ENCODE data around the gene DDX28.
A peak's percentile ranks its signal among the peaks of the same experiment; 100 is the strongest.

DDX28 gene

DNA sequence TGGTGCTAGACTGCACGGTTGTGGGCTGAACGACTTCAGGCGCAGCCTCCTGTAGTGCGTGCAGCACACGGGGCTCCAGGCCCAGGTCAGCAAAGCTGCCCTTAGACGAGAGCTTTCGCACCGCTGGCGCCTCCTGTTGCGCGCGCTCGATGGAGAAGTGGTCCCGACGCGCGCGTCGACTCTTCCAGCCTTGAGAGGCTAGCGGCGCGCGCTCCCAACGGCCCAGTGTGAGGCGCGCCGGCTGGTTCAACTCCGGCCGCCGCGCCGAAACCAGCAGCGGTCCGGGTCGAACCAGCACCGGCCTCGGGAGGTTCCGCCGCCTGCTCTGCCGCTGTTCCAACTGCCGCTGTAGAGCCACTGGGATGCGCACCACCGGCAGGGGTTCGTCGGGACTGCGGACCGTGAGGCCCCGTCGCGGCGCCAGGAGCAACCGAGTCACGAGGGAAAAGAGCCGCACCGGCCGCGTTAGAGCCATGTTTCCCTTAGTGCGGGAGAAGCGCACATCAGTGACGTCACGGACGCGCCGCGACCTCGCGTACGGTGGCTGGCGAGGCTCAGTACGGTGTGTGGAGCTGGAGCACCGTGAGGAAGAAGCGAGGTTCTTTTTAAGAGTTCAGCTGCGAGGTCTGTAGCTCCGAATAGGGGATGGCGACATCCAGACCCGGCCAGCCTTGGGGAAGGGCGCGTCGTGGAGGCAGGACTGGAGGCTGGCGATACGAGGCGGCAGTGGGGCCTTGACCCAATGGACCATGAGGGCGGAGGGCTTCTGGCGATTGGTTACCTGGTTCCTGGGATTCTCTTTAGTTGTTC, at the start of gene DDX28, which contains the start of gene DUS2:
Gene DDX28, minus strand, starts transcription at position 505 of the 810 bp plus-strand sequence. Its CDS starts 30 bp downstream, at position 475.
Gene DUS2, plus strand, starts transcription at position 557 of the 810 bp plus-strand sequence. CDS start 14,740 bp downstream, outside the sequence.
- DNase-seq, result peak; percentile 94

GRCh38 chr16:68072038-68072695, 49.1 kb upstream of the DDX28 start:
- DNase-seq, result no peak

DNA sequence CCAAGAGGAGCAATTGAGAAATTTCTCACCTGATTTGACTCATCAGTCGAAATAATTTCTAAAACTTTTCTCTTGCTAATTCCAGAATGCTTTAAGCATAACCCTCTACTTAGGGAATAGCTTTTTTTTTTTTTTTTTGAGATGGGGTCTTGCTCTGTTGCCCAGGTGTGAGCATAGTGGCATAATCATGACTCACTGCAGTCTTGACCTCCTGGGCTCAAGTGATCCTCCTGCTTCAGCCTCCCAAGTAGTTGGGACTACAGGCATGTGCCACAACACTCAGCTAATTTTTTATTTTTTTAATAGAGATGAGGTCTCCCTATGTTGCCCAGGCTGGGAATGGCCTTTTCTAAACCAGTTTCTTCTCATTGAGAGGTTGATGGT, 48.5 kb upstream of the DDX28 start:
- no peak for DNase-seq

DNA sequence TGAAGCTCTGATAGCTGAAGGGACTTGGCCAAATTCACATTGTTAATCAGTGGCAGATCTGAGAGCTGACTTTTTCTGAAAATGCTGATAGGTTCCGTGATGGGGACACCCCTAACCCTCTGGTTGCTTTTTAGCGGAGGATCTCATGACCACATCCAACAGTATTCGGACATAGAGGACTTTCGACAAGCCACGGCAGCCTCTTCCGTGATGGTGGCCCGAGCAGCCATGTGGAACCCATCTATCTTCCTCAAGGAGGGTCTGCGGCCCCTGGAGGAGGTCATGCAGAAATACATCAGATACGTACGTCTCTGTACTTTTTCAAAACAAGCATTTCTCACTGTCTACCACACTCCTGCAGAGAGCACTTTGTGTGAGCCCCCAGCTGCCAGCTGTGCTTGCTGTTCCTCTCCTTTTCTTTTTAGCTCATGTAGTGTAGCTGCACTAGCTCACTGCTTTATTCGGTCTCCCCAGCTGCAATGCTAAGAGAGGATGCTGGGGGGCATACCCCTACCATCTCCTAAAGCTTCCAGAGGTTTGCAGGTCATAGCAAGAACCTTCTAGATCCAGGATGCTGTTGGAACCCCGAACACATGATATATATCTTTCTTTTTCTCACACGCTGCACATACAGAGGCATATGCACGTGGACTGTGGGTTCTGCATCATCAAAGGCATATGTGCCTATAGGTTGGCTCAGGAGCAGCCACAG, 47.9 kb upstream of the DDX28 start:
- no peak for DNase-seq

- DNase-seq, result no peak
Measured at GRCh38 chr16:68070249-68070730, 47.3 kb upstream of the DDX28 start.

DNA sequence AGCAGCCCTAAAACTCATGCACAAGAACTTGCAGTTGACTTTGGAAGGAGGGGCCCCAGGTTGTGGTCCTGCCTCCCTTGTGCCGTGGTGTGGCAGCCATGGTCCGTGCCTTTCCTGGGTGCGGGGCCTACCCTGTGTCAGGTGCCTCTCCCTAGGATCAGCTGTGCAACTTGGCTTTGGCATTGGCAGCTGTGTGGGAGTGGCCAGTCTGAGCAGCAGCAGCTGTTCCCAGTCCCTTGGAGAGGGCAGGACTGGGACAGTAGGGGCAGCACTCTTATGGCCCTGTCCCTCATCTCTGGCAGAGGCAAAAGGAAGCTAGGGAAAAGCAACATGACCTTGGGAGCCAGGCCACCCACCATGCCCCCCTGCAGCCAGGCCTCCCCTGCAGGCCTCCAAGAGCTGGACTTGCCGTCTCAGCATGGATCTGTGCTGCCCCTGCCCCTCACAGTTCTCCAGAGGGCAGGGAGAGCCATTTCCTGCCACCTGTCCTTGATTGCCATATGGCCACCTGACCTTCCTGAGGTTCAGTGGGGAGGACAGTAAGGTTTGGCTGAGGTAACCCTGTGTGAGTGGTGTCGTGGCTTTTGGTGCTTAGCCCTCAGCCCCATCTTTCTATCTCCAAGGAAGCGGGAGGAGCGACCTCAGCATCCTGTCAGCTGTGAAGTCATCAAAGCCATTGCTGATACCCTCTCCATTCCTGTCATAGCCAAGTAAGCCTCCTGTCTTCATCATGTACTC, 46.6 kb upstream of the DDX28 start:
- no peak for DNase-seq

- no peak for DNase-seq
Measured at GRCh38 chr16:68068926-68069325, 45.9 kb upstream of the DDX28 start.

DNA sequence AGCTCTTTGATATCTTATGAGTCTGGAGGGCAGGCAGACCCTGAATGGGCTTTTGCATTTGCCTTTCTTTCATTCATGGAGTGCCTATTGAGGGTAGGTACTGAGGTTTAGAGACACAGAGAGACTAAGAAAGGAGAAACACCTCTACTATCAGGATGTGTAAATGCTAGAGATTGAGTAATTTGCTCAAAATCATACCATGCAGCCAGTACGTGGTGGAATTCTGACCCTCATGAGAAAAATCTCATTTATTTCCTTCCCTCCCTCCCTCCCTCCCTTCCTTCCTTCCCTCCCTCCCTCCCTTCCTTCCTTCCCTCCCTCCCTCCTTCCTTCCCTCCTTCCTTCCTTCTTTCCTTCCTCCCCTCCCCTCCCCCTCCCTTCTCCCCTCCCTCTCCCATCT, 43.7 kb upstream of the DDX28 start:
- no peak for DNase-seq

DNA sequence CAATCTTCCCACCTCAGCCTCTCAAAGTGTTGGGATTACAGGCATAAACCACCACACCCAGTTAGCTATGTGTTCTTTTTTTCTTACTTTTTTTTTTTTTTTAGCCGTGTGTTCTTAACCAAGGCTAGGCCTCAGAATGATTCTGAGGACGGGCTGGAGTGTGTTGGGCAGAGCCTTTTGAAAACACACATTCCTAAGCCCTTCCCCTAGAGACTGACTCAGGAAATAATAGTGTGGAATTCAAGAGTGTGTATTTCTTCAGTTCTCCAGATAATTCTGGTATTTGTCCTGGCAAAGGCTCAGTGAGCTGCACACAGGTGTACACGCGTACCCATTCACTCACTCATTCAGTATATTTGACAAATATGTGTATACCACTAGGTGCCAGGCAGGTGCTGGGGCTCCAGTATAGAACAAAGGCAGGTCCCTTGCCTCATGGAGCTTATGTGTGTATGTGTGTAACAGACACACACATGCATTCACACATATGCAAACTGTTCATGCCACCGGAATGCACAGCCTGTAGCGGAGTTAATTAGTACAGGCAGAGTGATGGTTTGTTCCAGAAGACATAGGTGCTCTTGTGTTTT, 42.8 kb upstream of the DDX28 start:
- DNase-seq, result no peak

DNA sequence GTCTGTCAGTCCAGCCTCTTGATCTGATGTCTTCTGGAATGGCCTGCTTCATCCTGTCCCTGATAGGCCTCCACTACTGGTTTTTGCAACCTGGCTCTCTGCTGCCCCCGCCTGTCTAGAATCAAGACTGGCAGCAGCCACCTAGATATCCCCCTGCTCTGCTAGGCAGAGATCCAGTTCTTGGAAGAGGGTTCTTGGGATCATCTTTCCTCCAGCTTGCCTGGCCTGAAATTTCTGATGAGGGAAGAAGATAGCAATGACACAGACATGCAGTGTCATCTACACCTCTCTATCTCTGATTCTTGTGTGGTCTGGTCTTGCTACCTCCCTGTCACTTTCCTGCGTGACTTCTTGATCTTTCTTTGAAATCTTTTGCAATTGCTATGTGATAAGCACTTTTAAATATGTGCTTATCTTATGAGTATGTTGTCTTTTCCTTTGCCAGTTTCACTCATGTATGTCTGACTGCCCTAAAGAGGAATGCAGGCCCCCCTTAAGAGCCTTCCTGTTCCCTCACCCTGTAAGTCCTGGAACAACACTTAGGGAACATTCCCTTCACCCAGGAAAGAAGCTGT, 41.8 kb upstream of the DDX28 start:
- peak; percentile 51 for DNase-seq

DNA sequence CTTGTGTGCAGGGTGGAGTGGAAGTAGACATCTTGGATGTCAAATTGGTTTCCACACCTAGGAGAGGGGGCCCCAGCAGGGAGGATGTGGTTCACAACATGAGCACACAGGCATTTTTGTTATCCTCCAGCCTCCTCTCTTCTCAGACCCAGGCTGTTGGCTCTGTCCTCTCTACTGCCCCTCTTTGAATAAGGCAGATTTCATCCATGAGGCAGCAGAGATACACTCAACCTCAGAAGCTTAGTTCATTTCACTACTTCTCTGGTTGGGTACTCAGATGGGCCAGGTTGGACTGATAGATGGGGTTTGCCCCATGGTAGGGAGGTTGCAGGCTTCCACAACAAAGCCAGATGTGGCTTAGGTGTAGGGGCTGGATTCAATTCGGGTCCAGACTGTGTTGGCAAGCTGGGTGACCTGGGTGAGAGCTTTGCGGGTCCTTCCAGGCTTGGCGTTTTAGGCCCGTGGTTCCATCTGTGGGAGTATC, 39.9 kb upstream of the DDX28 start:
- DNase-seq, result no peak

DNA sequence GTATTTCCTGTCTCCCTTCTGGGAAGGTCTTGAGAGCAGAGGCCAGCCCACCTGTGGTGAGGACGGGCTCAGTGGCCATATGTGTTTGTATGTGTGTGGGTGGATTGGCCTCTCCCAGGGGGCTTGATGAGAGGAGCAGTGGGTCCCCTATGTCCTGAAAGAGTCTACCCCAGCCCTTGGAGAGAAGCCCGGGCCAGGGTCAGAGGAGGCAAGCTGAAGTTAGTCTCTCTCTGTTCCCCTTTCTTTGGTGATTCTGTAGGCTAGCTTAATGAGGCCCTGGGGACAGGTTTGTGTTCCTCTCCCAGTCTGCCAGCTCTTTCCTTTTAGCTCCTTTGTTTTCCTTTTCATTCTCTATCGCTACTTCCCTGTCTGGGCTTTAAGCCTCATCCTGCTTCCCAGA, 38.4 kb upstream of the DDX28 start:
- DNase-seq, result no peak

- DNase-seq, result no peak
Measured at GRCh38 chr16:68059804-68060203, 36.8 kb upstream of the DDX28 start.

GRCh38 chr16:68055395-68055794, 32.4 kb upstream of the DDX28 start:
- no peak for DNase-seq

DNA sequence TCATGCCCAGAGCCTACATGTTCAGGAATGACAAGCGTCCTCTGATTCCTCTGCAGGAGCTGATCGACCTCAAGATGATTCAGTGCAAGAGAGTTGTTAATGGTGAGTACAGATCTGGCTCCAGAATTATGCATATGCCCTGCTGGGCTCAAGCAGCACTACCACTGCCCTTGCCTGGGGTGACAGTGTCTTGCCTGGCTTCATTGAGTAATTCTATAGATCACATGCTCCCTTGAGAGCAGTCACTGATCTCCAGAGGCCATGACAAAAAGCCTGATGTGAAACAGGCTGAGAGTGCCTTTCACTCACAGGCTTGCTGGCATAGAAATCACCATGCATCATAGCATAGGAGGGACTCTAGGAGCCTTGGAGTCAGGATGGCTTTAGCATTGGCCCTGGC, 26.4 kb upstream of the DDX28 start:
- no peak for DNase-seq

DNA sequence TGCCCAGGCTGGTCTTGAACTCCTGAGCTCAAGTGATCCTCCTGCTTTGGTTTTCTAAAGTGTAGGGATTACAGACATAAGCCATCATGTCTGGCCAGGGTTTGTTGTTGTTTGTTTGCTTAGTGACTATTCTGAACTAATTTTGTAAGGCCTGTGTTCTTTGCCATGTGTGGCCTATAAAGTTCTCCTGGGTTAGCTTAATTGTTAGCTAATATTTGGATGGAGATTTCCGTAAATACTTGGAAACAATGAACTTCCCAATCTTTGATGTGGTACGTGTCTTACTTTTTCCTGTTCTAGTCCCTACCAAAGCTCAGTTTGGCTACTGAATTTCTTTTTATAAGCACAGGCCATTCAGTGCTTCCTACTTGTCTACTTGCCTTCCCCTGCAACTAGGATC, 25.0 kb upstream of the DDX28 start:
- no peak for DNase-seq

GRCh38 chr16:68046106-68046505, 23.1 kb upstream of the DDX28 start:
- no peak for DNase-seq

- DNase-seq, result no peak
Measured at GRCh38 chr16:68041783-68042182, 18.8 kb upstream of the DDX28 start.

DNA sequence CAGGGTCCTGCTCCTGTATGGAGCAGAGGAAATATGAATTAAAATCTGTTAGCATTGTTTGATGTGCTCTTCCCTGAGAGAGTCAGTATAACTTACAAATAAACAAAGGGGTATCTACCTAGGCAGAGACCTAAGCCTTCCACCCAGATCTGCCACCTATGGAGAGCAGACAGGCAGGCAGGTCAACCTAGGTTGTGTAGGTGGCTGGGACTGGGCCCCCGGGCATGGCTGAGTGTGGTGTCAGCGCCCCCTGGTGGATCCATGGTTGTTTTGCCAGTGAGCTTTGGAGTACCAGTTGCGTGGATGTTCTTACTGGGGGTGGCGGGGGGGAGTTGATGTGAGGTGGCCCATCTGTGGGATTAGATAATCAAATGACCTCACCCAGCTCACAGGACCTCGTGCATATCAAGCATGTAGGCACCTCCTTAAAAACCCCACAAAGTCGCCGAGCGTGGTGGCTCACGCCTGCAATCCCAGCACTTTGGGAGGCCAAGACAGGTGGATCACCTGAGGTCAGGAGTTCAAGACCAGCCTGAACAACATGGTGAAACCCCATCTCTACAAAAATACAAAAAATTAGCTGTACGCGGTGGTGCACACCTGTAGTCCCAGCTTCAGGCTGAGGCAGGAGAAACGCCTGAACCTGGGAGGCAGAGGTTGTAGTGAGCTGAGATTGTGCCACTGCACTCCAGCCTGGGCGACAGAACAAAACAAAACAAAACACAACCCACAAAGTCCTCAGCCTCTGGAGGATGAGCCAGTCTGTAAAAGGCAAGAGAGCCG, 17.7 kb upstream of the DDX28 start:
- DNase-seq, result peak; percentile 84

DNA sequence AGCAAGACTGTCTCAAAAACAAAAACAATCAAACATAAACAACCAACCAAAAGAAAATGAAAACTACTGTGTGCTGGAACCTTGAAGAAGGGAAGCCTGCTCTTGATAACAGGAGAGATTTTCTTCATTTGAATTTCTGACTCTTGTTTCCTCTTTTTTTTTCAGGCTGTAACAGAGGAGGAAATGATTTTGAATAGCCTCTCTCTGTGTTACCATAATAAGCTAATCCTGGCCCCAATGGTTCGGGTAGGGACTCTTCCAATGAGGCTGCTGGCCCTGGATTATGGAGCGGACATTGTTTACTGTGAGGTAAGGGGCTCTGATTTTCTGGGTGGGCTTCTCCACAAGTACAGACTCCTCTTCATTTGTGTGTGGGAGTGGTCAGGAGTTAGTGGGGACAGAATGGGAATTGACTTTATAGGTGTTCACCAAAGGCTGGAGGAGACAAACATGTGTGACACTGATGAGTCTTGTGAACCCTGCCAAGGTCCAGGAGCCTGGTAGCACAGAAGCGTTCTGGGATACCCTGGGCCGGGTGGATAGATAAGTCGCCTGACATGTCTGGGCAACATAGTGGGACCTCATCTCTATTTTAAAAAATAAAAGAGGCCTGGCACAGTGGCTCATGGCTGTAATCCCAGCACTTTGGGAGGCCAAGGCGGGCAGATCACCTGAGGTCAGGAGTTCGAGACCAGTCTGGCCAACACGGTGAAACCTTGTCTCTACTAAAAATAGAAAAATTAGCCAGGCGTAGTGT, 15.0 kb upstream of the DDX28 start:
- DNase-seq, result no peak

All from activated CD4-positive, alpha-beta T cell treated with anti-CD3 and anti-CD28 coated beads for 1 hour (primary cell).